Suppressor macrophage treated with lipopolysaccharide for 1 hour (primary cell): ENCODE data around the gene SPIRE2.
"Not testable (repeated sequence)": the region's sequence is repeated elsewhere in the genome, so short reads cannot be mapped to it uniquely, and the experiment has no call there.

Experiments used
- DNase-seq, 3 donors: peaks; one replicate each; pipeline ENCODE4 v3.0.0-alpha.2; 2020 to 2022

SPIRE2 gene

GRCh38 chr16:89900885-89901284 is 72.6 kb downstream of the SPIRE2 start:
- DNase-seq, result no peak

GRCh38 chr16:89902980-89903379 is 74.7 kb downstream of the SPIRE2 start:
- DNase-seq, result no peak

- DNase-seq, result no peak
Measured at GRCh38 chr16:89903908-89904515, 75.7 kb downstream of the SPIRE2 start.

GRCh38 chr16:89904606-89905510 is 76.6 kb downstream of the SPIRE2 start:
- DNase-seq, result no peak

- no peak for DNase-seq
Measured at GRCh38 chr16:89905511-89906139, 77.3 kb downstream of the SPIRE2 start.

- DNase-seq, result no peak
Measured at GRCh38 chr16:89906140-89907025, 78.1 kb downstream of the SPIRE2 start.

- DNase-seq, result no peak
Measured at GRCh38 chr16:89907055-89907814, 79.0 kb downstream of the SPIRE2 start.

- no peak for DNase-seq
Measured at GRCh38 chr16:89908236-89908635, 80.0 kb downstream of the SPIRE2 start.

GRCh38 chr16:89909777-89910716 is 81.8 kb downstream of the SPIRE2 start:
- DNase-seq, result peak; percentile 89 to 95 (median 93)

GRCh38 chr16:89910717-89911354 is 82.6 kb downstream of the SPIRE2 start:
- no peak for DNase-seq

GRCh38 chr16:89911375-89911774 is 83.1 kb downstream of the SPIRE2 start:
- DNase-seq, result no peak

- DNase-seq, result no peak
Measured at GRCh38 chr16:89912143-89912542, 83.9 kb downstream of the SPIRE2 start.

- DNase-seq, result no peak
Measured at GRCh38 chr16:89912627-89913026, 84.4 kb downstream of the SPIRE2 start.

- DNase-seq, result no peak
Measured at GRCh38 chr16:89913408-89914387, 85.4 kb downstream of the SPIRE2 start.

GRCh38 chr16:89914642-89915285 is 86.5 kb downstream of the SPIRE2 start:
- DNase-seq, result not testable (repeated sequence)

- DNase-seq, result no peak
Measured at GRCh38 chr16:89915303-89916232, 87.3 kb downstream of the SPIRE2 start.

- peak; percentile 51 to 81 (median 67) for DNase-seq
Measured at GRCh38 chr16:89917773-89918452, 89.6 kb downstream of the SPIRE2 start.
